Chondrocyte (in vitro differentiated cells): ENCODE results near the gene INSC. TPM values are rescaled to one million over a fixed set of nuclear protein-coding genes. Genes with fewer than 3 reads are reported as not detected.

ENCODE experiments used
- DNase-seq: peaks from one replicate; pipeline ENCODE4 v3.0.0; 2021; ENCODE audit warnings: mixed read lengths, low spot score
- H3K27ac Mint-ChIP-seq: one replicate; pipeline ENCODE4 v1.8.0; 2021; ENCODE audit warnings: mild to moderate bottlenecking, moderate library complexity, mixed read lengths; ENCODE audit not compliant: unreplicated experiment
- H3K27me3 Mint-ChIP-seq: 2 replicates; pipeline ENCODE4 v1.8.0; 2021; ENCODE audit warnings: low read depth, mixed read lengths
- H3K36me3 Mint-ChIP-seq: 2 replicates; pipeline ENCODE4 v1.8.0; 2021; ENCODE audit warnings: low read depth, mixed read lengths
- H3K4me1 Mint-ChIP-seq: 2 replicates; pipeline ENCODE4 v1.8.0; 2021; ENCODE audit warnings: low read depth, mild to moderate bottlenecking, mixed read lengths
- H3K4me3 Mint-ChIP-seq: one replicate; pipeline ENCODE4 v1.8.0; 2021; ENCODE audit warnings: mild to moderate bottlenecking, moderate library complexity, mixed read lengths; ENCODE audit not compliant: unreplicated experiment
- H3K9me3 Mint-ChIP-seq: 2 replicates; pipeline ENCODE4 v1.8.0; 2021; ENCODE audit warnings: low read depth, mixed read lengths
- CTCF ChIP-seq: fragments of 200-600 bp; sonication (generic); IDR thresholded peaks from 2 replicates; pipeline ENCODE4 v1.5.0; 2021; ENCODE audit warnings: antibody characterized with exemption, mild to moderate bottlenecking, moderate library complexity
- total RNA-seq: library from RNA; stranded (reverse); gene quantifications from 3 replicates; pipeline ENCODE4 v1.2.1, GENCODE V29; 2021

The INSC gene
- total RNA-seq, 1 donor from 2014 or later, result not detected

- Mint-ChIP-seq H3K36me3 (no peaks in the 10 kb centered on the region), H3K27ac (no peak overlapping the region), H3K4me3 (no peak overlapping the region), H3K27me3 (peaks cover 3% of the 10 kb centered on the region), H3K4me1 (peaks cover 14% of the 10 kb centered on the region), H3K9me3 (no peaks in the 10 kb centered on the region)
- DNase-seq, result no peak
- TF ChIP-seq CTCF, result no peak
These were observed 12.6 kb downstream of the INSC start for GRCh38 chr11:15127341-15127740.

DNA sequence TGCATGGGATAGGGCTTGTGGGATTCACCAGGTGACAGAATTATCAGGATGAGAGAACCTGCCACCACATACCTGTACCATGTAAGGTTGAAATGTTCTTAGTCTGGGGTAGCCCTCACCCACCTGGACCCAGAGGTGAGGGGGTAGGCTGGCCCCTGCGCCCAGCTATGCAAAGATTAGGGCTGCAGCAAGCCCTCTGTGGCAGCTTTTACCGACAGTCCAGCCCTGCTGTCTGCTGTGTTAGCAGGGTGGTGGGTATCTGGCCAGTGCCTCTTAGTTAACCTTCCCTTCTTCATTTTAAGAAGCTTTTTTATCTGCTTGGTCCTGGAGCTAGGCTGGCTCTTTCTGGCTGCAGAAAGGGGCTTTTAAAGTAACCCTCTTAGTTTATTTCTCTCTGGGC is 13.9 kb downstream of the INSC start:
- no peak for TF ChIP-seq CTCF
- H3K27me3 Mint-ChIP-seq, result peaks cover 4% of the 10 kb centered on the region
- H3K27ac Mint-ChIP-seq, result no peak overlapping the region
- DNase-seq, result no peak
- H3K4me1 Mint-ChIP-seq, result peaks cover 14% of the 10 kb centered on the region
- no peak overlapping the region for H3K4me3 Mint-ChIP-seq
- H3K9me3 Mint-ChIP-seq, result peaks cover 4% of the 10 kb centered on the region
- H3K36me3 Mint-ChIP-seq, result no peaks in the 10 kb centered on the region

DNA sequence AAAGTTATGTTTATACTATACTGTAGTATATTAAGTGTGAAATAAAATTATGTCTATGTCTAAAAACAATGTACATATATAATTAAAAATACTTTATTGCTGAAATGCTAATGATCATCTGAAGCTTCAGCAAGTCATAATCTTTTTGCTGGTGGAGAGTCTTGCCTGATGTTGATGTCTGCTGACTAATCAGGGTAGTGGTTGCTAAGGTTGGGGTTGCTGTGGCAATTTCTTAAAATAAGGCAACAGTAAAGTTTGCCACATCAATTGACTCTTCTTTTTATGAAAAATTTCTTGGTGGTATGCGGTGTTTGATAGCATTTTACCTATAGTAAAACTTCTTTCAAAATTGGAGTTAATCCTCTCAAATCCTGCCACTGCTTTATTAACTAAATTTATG is 21.4 kb downstream of the INSC start:
- no peak for TF ChIP-seq CTCF
- no peak for DNase-seq
- Mint-ChIP-seq H3K27me3 (peaks cover 5% of the 10 kb centered on the region), H3K27ac (no peak overlapping the region), H3K36me3 (no peaks in the 10 kb centered on the region), H3K4me1 (no peaks in the 10 kb centered on the region), H3K4me3 (no peak overlapping the region), H3K9me3 (peaks cover 8% of the 10 kb centered on the region)

GRCh38 chr11:15139096-15139770 is 24.5 kb downstream of the INSC start:
- H3K36me3 Mint-ChIP-seq, result no peaks in the 10 kb centered on the region
- DNase-seq, result no peak
- H3K4me1 Mint-ChIP-seq, result no peaks in the 10 kb centered on the region
- H3K4me3 Mint-ChIP-seq, result no peak overlapping the region
- peaks cover 5% of the 10 kb centered on the region for H3K9me3 Mint-ChIP-seq
- no peak overlapping the region for H3K27ac Mint-ChIP-seq
- TF ChIP-seq CTCF, result no peak
- peaks cover 3% of the 10 kb centered on the region for H3K27me3 Mint-ChIP-seq

DNA sequence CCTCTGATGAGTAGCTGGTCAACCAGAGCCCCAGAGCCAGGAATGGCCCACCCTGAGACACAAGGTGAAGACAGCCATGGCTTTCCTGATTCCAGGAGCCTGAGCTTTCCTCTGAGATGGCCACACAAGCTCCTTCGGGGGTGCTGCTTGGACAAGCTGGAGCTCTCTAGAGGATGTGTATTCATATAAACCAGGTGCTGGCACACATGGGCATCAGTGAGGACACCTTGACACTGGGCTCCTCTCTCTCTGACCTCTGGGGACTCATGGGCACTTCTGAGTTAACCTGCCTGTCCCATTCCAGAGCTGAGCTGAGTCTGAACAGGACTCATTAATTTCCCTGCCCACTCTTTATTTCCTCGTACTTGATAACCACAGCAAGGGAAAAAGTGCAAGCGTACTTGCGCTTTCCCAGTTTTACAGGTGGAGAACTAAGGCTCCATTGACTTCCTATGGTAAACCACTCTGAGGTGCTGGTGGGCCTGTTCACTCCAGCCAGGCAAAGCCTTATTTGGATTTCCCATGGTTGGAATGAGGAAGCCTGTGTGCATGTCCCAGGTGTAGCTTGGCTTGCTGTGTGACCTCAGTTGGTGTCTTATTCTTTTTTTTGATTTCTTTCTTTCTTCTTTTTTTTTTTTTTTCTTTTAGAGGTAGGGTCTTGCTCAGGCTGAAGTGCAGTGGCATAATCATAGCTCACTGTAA is 25.4 kb downstream of the INSC start:
- no peak for TF ChIP-seq CTCF
- H3K36me3 Mint-ChIP-seq, result no peaks in the 10 kb centered on the region
- no peak overlapping the region for H3K4me3 Mint-ChIP-seq
- H3K4me1 Mint-ChIP-seq, result no peaks in the 10 kb centered on the region
- H3K9me3 Mint-ChIP-seq, result peaks cover 5% of the 10 kb centered on the region
- no peak overlapping the region for H3K27ac Mint-ChIP-seq
- DNase-seq, result no peak
- peaks cover 3% of the 10 kb centered on the region for H3K27me3 Mint-ChIP-seq
